COLO668 (cell line): Measurements from ENCODE around the gene CCDC73.
"Not testable (repeated sequence)": the region's sequence is repeated elsewhere in the genome, so short reads cannot be mapped to it uniquely, and the experiment has no call there.

ENCODE experiments used
- DNase-seq: peaks from one replicate; lab custom pipeline; 2025; ENCODE audit not compliant: unreplicated experiment; lab: John Stamatoyannopoulos, UW

Gene CCDC73

GRCh38 chr11:32706985-32707741 lies 87.3 kb downstream of the CCDC73 start:
- DNase-seq, result no peak

GRCh38 chr11:32705309-32706033 lies 89.0 kb downstream of the CCDC73 start:
- no peak for DNase-seq

GRCh38 chr11:32704775-32705174 lies 89.7 kb downstream of the CCDC73 start:
- no peak for DNase-seq

GRCh38 chr11:32704261-32704660 lies 90.2 kb downstream of the CCDC73 start:
- no peak for DNase-seq

- DNase-seq, result no peak
These were observed 92.8 kb downstream of the CCDC73 start for GRCh38 chr11:32701616-32702015.

- DNase-seq, result no peak
These were observed 95.9 kb downstream of the CCDC73 start for GRCh38 chr11:32698579-32698978.

- DNase-seq, result no peak
These were observed 123.4 kb downstream of the CCDC73 start for GRCh38 chr11:32671051-32671450.

- DNase-seq, result no peak
These were observed 134.8 kb downstream of the CCDC73 start for GRCh38 chr11:32659672-32660071.

- no peak for DNase-seq
These were observed 135.6 kb downstream of the CCDC73 start for GRCh38 chr11:32658639-32659406.

- no peak for DNase-seq
These were observed 150.9 kb downstream of the CCDC73 start for GRCh38 chr11:32643526-32643925.

GRCh38 chr11:32641361-32641760 lies 153.1 kb downstream of the CCDC73 start:
- no peak for DNase-seq

GRCh38 chr11:32635819-32636218 lies 158.6 kb downstream of the CCDC73 start:
- no peak for DNase-seq

- DNase-seq, result no peak
These were observed 163.6 kb downstream of the CCDC73 start for GRCh38 chr11:32630844-32631243.

GRCh38 chr11:32616903-32617302 lies 177.6 kb downstream of the CCDC73 start:
- DNase-seq, result no peak

GRCh38 chr11:32615422-32615821 lies 179.0 kb downstream of the CCDC73 start:
- no peak for DNase-seq

- DNase-seq, result no peak
These were observed 180.8 kb downstream of the CCDC73 start for GRCh38 chr11:32613500-32614151.

GRCh38 chr11:32610797-32611352 lies 183.6 kb downstream of the CCDC73 start:
- DNase-seq, result no peak

- DNase-seq, result not testable (repeated sequence)
These were observed 185.6 kb downstream of the CCDC73 start for GRCh38 chr11:32608826-32609225.

GRCh38 chr11:32606220-32606619 lies 188.2 kb downstream of the CCDC73 start:
- no peak for DNase-seq

- no peak for DNase-seq
These were observed 191.6 kb downstream of the CCDC73 start for GRCh38 chr11:32602657-32603415.
